Right lobe of liver (tissue), 4 donors: ENCODE measurements around the gene CSNK2B.

Experiments used
- CTCF ChIP-seq, 4 donors: fragments of 200-600 bp in 3 of 4; fragments of 450-650 bp in 1 of 4; IDR thresholded peaks; one replicate each; pipeline versions ENCODE4 v1.5.1 to v1.8.0; 2016 to 2022; ENCODE audit warnings: antibody characterized with exemption in 4 of 4, mild to moderate bottlenecking in 2 of 4
- POLR2A ChIP-seq: fragments of 450-650 bp; IDR thresholded peaks from one replicate; pipeline ENCODE4 v1.6.1; 2017; ENCODE audit warnings: antibody characterized with exemption, mild to moderate bottlenecking
- donor health status: DM: no; HTN: no; CAD: no.
- donor health status: DM: no; HTN: no; CAD: no.
- donor health status: DM: no; HTN: yes; CAD: no.

- TF ChIP-seq CTCF (IDR thresholded peaks at IDR 0.05) (no peak), POLR2A (no peak)
Measured at GRCh38 chr6:31621991-31622390, 43.9 kb upstream of the CSNK2B start.
